Fibroblast of villous mesenchyme (primary cell): ENCODE results near the gene ZNF385B. TPM values are rescaled to one million over a fixed set of nuclear protein-coding genes. Genes with fewer than 3 reads are reported as not detected.

Experiments
- DNase-seq: peaks from one replicate; pipeline ENCODE4 v3.0.0-alpha.2; 2010; ENCODE audit warnings: low read depth
- H3K4me3 ChIP-seq: 2 replicates; pipeline ENCODE4 v1.5.1; 2011; ENCODE audit warnings: low read depth, mild to moderate bottlenecking, low read length
- total RNA-seq: library from RNA; depleted of rRNA; stranded (reverse); fragments of >200 nt; gene quantifications from 2 replicates; pipeline ENCODE4 v1.2.3, GENCODE V29; 2012
- TF ChIP-seq, protein P1 (sequence below): IDR thresholded peaks from 2 replicates; pipeline ENCODE4 v1.5.1; 2012; ENCODE audit warnings: low read depth, mild to moderate bottlenecking, low read length; ENCODE audit not compliant: insufficient read depth

Gene ZNF385B
- total RNA-seq, 1 donor: not detected

DNA sequence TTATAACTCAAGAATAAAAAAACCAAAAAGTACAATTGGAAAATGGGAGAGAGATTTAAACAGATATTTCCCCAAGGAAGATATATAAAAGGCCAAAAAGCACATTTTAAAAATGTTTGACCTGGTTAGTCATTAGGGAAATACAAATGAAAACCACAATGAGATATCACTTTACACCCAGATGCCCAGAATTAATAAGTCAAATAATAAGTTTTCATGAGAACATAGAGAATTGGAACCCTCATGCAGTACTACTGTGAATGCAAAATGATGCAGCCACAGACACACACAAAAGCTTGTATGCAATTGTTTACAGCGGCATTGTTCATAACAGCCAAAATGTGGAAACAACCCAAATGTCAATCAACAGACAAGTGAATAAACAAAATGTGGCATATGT lies 165.9 kb downstream of the ZNF385B start:
- no peak for DNase-seq
- TF ChIP-seq, protein P1, sequence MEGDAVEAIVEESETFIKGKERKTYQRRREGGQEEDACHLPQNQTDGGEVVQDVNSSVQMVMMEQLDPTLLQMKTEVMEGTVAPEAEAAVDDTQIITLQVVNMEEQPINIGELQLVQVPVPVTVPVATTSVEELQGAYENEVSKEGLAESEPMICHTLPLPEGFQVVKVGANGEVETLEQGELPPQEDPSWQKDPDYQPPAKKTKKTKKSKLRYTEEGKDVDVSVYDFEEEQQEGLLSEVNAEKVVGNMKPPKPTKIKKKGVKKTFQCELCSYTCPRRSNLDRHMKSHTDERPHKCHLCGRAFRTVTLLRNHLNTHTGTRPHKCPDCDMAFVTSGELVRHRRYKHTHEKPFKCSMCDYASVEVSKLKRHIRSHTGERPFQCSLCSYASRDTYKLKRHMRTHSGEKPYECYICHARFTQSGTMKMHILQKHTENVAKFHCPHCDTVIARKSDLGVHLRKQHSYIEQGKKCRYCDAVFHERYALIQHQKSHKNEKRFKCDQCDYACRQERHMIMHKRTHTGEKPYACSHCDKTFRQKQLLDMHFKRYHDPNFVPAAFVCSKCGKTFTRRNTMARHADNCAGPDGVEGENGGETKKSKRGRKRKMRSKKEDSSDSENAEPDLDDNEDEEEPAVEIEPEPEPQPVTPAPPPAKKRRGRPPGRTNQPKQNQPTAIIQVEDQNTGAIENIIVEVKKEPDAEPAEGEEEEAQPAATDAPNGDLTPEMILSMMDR: no peak
- no peak overlapping the region for H3K4me3 ChIP-seq

DNA sequence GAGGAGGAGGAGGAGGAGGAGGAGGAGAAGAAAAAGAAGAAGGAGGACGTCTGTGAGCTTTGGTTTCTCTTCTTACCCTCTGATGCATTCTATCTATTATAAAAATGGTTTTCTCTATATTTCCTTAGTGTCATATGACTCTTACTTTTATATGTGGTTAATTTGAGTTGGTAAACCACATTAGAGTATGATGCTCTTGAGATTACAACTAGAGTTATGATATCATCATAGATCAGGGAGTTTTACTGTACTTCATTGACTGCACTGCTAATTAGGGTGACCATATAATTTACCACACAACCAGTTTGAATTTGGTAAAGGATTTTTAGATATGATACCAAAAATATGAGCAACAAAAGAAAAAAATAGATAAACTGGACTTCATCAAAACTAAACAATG lies 166.4 kb downstream of the ZNF385B start:
- DNase-seq: no peak
- TF ChIP-seq, protein P1: no peak
- no peak overlapping the region for H3K4me3 ChIP-seq

DNA sequence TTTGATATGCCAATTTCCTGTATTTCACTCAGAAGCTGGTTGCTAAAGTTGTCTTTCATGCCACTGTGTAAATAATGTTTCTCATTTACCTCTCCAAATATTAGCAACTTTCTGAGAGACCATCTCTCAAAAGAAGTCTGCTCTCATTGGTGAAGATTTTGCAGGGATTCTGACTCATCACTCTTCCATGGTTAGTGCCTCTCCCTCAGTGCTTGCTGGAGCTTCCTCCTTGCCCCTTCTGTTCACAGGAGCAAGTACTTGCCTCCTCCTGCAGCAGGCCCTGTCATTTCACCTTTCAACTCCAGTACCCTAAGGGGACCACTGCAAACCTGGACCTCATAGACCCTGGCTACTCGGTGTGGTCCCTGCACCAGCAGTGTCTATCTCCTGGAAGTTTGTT lies 168.8 kb downstream of the ZNF385B start:
- DNase-seq: no peak
- H3K4me3 ChIP-seq: no peak overlapping the region
- TF ChIP-seq, protein P1: no peak

DNA sequence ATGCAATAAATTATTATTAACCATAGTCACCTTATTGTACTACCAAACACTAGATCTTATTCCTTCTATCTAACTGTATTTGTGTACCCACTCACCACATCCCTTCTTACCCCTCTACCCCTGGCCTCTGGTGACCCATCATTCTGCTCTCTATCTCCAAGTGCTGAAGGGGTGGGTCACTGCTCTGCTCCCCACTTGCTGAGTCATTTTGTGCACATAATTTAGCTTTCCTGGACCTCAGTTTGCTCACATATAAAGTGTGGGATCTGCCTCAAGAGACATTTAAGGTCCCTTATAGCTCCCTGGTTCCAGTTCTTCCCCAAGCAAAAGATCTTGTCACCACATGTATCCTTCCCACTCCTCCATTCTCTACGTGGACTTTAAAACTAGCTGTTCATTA lies 169.4 kb downstream of the ZNF385B start:
- DNase-seq: no peak
- TF ChIP-seq, protein P1: no peak
- no peak overlapping the region for H3K4me3 ChIP-seq

DNA sequence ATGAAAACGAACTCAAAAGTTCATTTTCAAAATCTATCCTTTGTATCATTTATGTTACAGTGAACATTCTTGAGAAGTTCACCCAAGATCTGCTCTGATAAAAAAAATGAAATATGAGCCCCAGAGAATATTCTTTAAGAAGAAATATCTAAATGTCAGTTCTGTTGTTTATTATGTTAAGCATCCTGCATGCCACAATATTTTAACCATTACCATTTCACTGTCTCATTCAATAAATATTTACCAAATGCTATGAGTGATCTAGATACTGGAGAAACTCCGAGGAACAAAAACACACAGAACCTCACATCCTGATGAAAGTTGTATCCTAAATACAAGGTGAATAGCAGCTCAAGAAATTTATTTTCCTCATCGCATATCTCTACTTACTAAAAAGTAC lies 170.2 kb downstream of the ZNF385B start:
- H3K4me3 ChIP-seq: no peak overlapping the region
- DNase-seq: no peak
- TF ChIP-seq, protein P1: no peak

DNA sequence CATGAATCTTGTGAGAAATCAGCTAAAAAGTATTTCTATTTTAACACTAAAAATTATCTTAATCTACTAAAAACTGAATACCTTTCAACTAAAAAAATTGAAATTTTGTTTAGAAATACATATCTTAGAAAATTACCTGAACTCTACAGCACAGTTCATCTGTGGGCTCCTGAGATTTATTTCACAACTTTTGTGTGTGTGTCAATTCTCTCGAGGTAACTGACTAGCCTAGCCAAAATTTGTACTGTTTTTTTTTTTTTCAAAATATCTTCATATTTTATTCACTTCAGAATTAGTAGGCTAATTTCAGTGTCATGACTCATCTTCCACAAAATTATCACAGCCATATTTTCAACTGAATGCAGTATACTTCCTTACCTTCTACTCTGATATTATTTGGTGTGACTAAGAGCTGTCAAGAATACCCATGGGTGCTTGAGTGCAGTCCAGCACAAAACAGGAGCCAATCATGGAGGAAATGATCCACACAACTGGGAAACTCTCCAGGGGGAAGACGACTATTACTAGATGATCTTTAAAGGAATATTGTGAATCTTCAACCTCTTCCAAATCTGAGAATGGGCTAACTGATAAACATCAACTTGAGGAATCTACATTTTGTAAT lies 174.6 kb downstream of the ZNF385B start:
- TF ChIP-seq, protein P1: no peak
- no peak for DNase-seq
- no peak overlapping the region for H3K4me3 ChIP-seq

DNA sequence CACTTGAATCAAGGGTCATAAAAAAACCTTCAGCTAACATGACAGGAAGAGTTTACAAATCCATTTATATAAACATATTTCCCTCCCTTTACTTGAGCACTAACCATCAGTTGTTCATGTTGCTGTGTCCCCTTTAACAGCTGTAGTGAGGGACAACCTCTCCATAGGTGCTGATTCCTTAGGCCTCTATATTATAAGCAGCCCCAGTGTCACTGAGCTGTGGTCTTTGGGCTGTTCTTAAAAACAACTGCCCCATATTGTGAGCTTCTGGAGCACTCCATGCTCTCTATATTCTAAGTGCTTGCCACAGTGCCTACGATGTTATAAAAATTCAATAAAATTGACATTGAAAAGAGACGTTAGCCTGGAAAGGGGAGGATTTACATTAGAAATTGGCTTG lies 175.3 kb downstream of the ZNF385B start:
- H3K4me3 ChIP-seq: no peak overlapping the region
- TF ChIP-seq, protein P1: no peak
- DNase-seq: no peak
